Measurements from ENCODE around the gene BOD1L1.

DNA sequence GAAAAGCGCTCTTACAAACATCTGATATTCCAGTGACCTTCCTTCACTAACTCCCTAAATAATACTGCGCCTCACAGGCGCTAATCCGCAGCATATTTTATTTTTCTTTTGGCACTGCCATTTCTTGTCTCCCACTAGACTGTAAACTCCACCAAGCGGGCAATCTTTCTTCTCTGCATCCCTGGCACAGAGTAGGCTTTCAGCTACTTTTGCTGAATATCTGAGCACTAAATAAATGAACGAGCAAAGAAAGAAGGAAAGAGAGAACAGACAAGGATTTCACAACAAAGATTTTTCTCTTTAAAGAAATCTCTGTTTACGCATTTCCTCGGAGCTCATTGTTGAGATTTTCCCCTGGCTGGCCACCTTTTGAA is 95.9 kb downstream of the BOD1L1 start:
- TF ChIP-seq POLR2A (IDR thresholded peaks at IDR 0.05; ENCODE audit: low read depth, low read length) (no peak), POLR2AphosphoS5 (IDR thresholded peaks at IDR 0.05; ENCODE audit: low read depth, low read length) (no peak), TAF1 (IDR thresholded peaks at IDR 0.05; ENCODE audit: borderline replicate concordance, low read depth, low read length) (no peak)

Data from GM12892 (cell line).